ENCODE measurements around the gene PPP6R2.

Gene PPP6R2

GRCh38 chr22:50454556-50455075 is 111.5 kb downstream of the PPP6R2 start:
- TF ChIP-seq CTCF (IDR thresholded peaks at IDR 0.05; ENCODE audit: low read depth, low read length) = no peak
- DNase-seq (ENCODE audit: extremely low read depth, low read depth) = no peak

GRCh38 chr22:50455201-50455600 is 112.1 kb downstream of the PPP6R2 start:
- no peak for TF ChIP-seq CTCF (IDR thresholded peaks at IDR 0.05; ENCODE audit: low read depth, low read length)
- DNase-seq (ENCODE audit: extremely low read depth, low read depth) = no peak

GRCh38 chr22:50456026-50456425 is 112.9 kb downstream of the PPP6R2 start:
- TF ChIP-seq CTCF (IDR thresholded peaks at IDR 0.05; ENCODE audit: low read depth, low read length) = no peak
- DNase-seq (ENCODE audit: extremely low read depth, low read depth) = no peak

GRCh38 chr22:50456466-50457234 is 113.5 kb downstream of the PPP6R2 start:
- DNase-seq (ENCODE audit: extremely low read depth, low read depth) = no peak
- TF ChIP-seq CTCF (IDR thresholded peaks at IDR 0.05; ENCODE audit: low read depth, low read length) = no peak; the same call in 1 of the 2 replicates

- no peak for DNase-seq (ENCODE audit: extremely low read depth, low read depth)
- no peak for TF ChIP-seq CTCF (IDR thresholded peaks at IDR 0.05; ENCODE audit: low read depth, low read length)
Observed at GRCh38 chr22:50459016-50459415, 115.9 kb downstream of the PPP6R2 start.

- DNase-seq (ENCODE audit: extremely low read depth, low read depth) = no peak
- no peak for TF ChIP-seq CTCF (IDR thresholded peaks at IDR 0.05; ENCODE audit: low read depth, low read length)
Observed at GRCh38 chr22:50459496-50460140, 116.5 kb downstream of the PPP6R2 start.

GRCh38 chr22:50460938-50461337 is 117.8 kb downstream of the PPP6R2 start:
- DNase-seq (ENCODE audit: extremely low read depth, low read depth) = no peak
- TF ChIP-seq CTCF (IDR thresholded peaks at IDR 0.05; ENCODE audit: low read depth, low read length) = no peak

Measured in AG09319 (cell line).